Neural crest cell (in vitro differentiated cells): ENCODE measurements around the gene SERPIND1. TPM values are rescaled to one million over a fixed set of nuclear protein-coding genes. Genes with fewer than 3 reads are reported as not detected.
A peak's percentile ranks its signal among the peaks of the same experiment; 100 is the strongest.

Experiments used
- DNase-seq: peaks from one replicate; pipeline ENCODE4 v3.0.0; 2021; ENCODE audit warnings: low read depth, mixed read lengths, low spot score
- H3K27ac Mint-ChIP-seq: one replicate; pipeline ENCODE4 v1.8.0; 2021; ENCODE audit warnings: mild to moderate bottlenecking, mixed read lengths; ENCODE audit not compliant: unreplicated experiment
- H3K27me3 Mint-ChIP-seq: 2 replicates; pipeline ENCODE4 v1.8.0; 2021; ENCODE audit warnings: low read depth, mild to moderate bottlenecking, mixed read lengths
- H3K36me3 Mint-ChIP-seq: 2 replicates; pipeline ENCODE4 v1.8.0; 2021; ENCODE audit warnings: low read depth, mild to moderate bottlenecking, mixed read lengths
- H3K4me1 Mint-ChIP-seq: 2 replicates; pipeline ENCODE4 v1.8.0; 2021; ENCODE audit warnings: mixed read lengths
- H3K4me3 Mint-ChIP-seq: one replicate; pipeline ENCODE4 v1.8.0; 2021; ENCODE audit warnings: mild to moderate bottlenecking, mixed read lengths
- H3K9me3 Mint-ChIP-seq: 2 replicates; pipeline ENCODE4 v1.8.0; 2021; ENCODE audit warnings: mixed read lengths
- CTCF ChIP-seq: fragments of 200-600 bp; sonication (generic); conservative IDR thresholded peaks from 2 replicates; pipeline ENCODE4 v1.5.0; 2021; ENCODE audit warnings: antibody characterized with exemption, mild to moderate bottlenecking
- total RNA-seq: library from RNA; stranded (reverse); gene quantifications from 2 replicates; pipeline ENCODE4 v1.2.1, GENCODE V29; 2021

Gene SERPIND1
- total RNA-seq, 1 donor from 2014 or later: not detected

GRCh38 chr22:20745119-20745518 lies 28.8 kb upstream of the SERPIND1 start:
- Mint-ChIP-seq H3K27me3 (no peaks in the 10 kb centered on the region), H3K4me3 (no peak overlapping the region), H3K9me3 (peaks cover 8% of the 10 kb centered on the region), H3K27ac (no peak overlapping the region), H3K36me3 (peaks cover 24% of the 10 kb centered on the region), H3K4me1 (peaks cover 3% of the 10 kb centered on the region)
- no peak for TF ChIP-seq CTCF
- no peak for DNase-seq

- H3K4me3 Mint-ChIP-seq: no peak overlapping the region
- peaks cover 9% of the 10 kb centered on the region for H3K36me3 Mint-ChIP-seq
- H3K9me3 Mint-ChIP-seq: no peaks in the 10 kb centered on the region
- H3K27ac Mint-ChIP-seq: no peak overlapping the region
- no peak for TF ChIP-seq CTCF
- no peak for DNase-seq
- peaks cover 7% of the 10 kb centered on the region for H3K4me1 Mint-ChIP-seq
- H3K27me3 Mint-ChIP-seq: no peaks in the 10 kb centered on the region
Measured at GRCh38 chr22:20746431-20747189, 27.3 kb upstream of the SERPIND1 start.

- H3K27me3 Mint-ChIP-seq: no peaks in the 10 kb centered on the region
- no peaks in the 10 kb centered on the region for H3K9me3 Mint-ChIP-seq
- no peak for TF ChIP-seq CTCF
- DNase-seq: no peak
- H3K36me3 Mint-ChIP-seq: peaks cover 3% of the 10 kb centered on the region
- H3K4me3 Mint-ChIP-seq: no peak overlapping the region
- peaks cover 7% of the 10 kb centered on the region for H3K4me1 Mint-ChIP-seq
- no peak overlapping the region for H3K27ac Mint-ChIP-seq
Measured at GRCh38 chr22:20747223-20747622, 26.7 kb upstream of the SERPIND1 start.

- H3K27ac Mint-ChIP-seq: no peak overlapping the region
- H3K4me1 Mint-ChIP-seq: peaks cover 7% of the 10 kb centered on the region
- no peaks in the 10 kb centered on the region for H3K27me3 Mint-ChIP-seq
- DNase-seq: no peak
- H3K9me3 Mint-ChIP-seq: no peaks in the 10 kb centered on the region
- TF ChIP-seq CTCF: no peak
- H3K36me3 Mint-ChIP-seq: no peaks in the 10 kb centered on the region
- no peak overlapping the region for H3K4me3 Mint-ChIP-seq
Measured at GRCh38 chr22:20748082-20748481, 25.8 kb upstream of the SERPIND1 start.

GRCh38 chr22:20748731-20749428 lies 25.0 kb upstream of the SERPIND1 start:
- Mint-ChIP-seq H3K27me3 (no peaks in the 10 kb centered on the region), H3K9me3 (no peaks in the 10 kb centered on the region), H3K27ac (peak overlapping the region; percentile 51), H3K36me3 (no peaks in the 10 kb centered on the region), H3K4me1 (peaks cover 7% of the 10 kb centered on the region), H3K4me3 (no peak overlapping the region)
- TF ChIP-seq CTCF: no peak
- no peak for DNase-seq
